Spleen (tissue), 7 donors: ENCODE data around the gene ALG14.

Experiments used
- CTCF ChIP-seq, 11 experiments: fragments of 200-600 bp in 7 of 11; fragments of 450-650 bp in 4 of 11; sonication (generic) in 4 of 11; IDR thresholded peaks in 8 of 11; conservative IDR thresholded peaks in 3 of 11; 1 replicate in 7 of 11; 2 replicates in 4 of 11; pipeline versions ENCODE4 v1.4.0 to v1.8.0; 2016 to 2021; ENCODE audit warnings: antibody characterized with exemption in 11 of 11, inconsistent platforms in 4 of 11, mild to moderate bottlenecking in 1 of 11
- POLR2A ChIP-seq, 3 donors: fragments of 450-650 bp; IDR thresholded peaks; one replicate each; pipeline ENCODE4 v1.5.1; 2017; ENCODE audit warnings: antibody characterized with exemption in 3 of 3, mild to moderate bottlenecking in 1 of 3
- donor health status: DM: no; HTN: no; CAD: no; lungs with moderate emphysema.
- donor health status: DM: no; HTN: no; CAD: no.
- donor health status: DM: no; HTN: no; CAD: no.

DNA sequence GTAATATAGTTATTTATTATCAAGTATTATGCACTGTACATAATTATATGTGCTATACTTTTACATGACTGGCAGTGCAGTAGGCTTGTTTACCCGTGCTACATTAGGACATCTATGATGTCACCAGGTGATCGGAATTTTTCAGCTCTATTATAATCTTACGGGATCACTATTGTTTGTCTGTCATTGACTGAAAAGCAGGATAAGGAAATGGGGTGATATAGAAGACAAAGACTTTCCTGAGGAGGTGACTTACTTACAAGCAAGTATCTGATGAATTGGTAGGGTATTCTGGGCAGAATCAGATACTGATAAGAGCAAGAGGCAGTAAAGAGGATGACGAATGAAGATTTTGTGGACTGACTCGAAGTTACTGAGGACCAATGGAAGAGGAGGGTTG, 80.6 kb downstream of the ALG14 start:
- TF ChIP-seq CTCF (IDR thresholded peaks at IDR 0.05 in 8 of 11, conservative IDR thresholded peaks at IDR 0.05 in 3 of 11) (no peak), POLR2A (IDR thresholded peaks at IDR 0.05) (no peak)
